ENCODE data around the gene RAB11FIP3. TPM values are rescaled to one million over a fixed set of nuclear protein-coding genes. Genes with fewer than 3 reads are reported as not detected.
"Not testable (repeated sequence)": the region's sequence is repeated elsewhere in the genome, so short reads cannot be mapped to it uniquely, and the experiment has no call there.

RAB11FIP3 gene
- polyA plus RNA-seq, 2 of the 4 experiments (the other 2 are of a cell fraction), result 6.7 to 18.0 TPM

- 85% methylated on average over 32 of the region's 33 CpGs for WGBS (ENCODE audit: missing lambda C conversion rate)
- POLR2A ChIA-PET, result interaction anchor here (0.5 to 1.0 kb wide), 2 partner anchors 18 to 1228 kb away, joined by 3 to 5 read pairs; partner anchors contain the start of genes CRAMP1, DECR2 and IFT140
- TF ChIP-seq MYC (IDR thresholded peaks at IDR 0.05; ENCODE audit: borderline replicate concordance, low read length) (no peak), JUNB (IDR thresholded peaks at IDR 0.05) (no peak), POLR2A (IDR thresholded peaks at IDR 0.05; ENCODE audit: low read length) (0 out of 2 replicates have a peak, but pooled peaks have one; percentile 7), KDM5A (IDR thresholded peaks at IDR 0.05) (no peak), NPAS2 (CRISPR knock-in tag; IDR thresholded peaks at IDR 0.05; ENCODE audit: borderline replicate concordance) (no peak)
- no peak overlapping the region for H3K4me3 ChIP-seq
- DNase-seq (ENCODE audit: low read depth in 1 of 2, low spot score in 1 of 2) (no peak), ATAC-seq (no peak), FAIRE-seq (no peak)
- CTCF ChIA-PET, result interaction anchor here (1.3 to 1.9 kb wide), 3 partner anchors 9 to 27 kb away, joined by 3 to 4 read pairs (median 4); no protein-coding TSS in a partner anchor
- H3K4me2 ChIP-seq, result no peak overlapping the region
- H3K27ac ChIP-seq, result no peak overlapping the region
- H3K4me1 ChIP-seq, result peaks cover 10% of the 10 kb centered on the region; the same call in 2 of the 3 replicates
- no peaks in the 10 kb centered on the region for H3K9me3 ChIP-seq
Observed at GRCh38 chr16:383326-384051, 42.0 kb upstream of the RAB11FIP3 start.

- no peak for ATAC-seq
- ChIA-PET POLR2A (interaction anchor here (0.6 to 1.5 kb wide), 3 partner anchors 14 to 342 kb away, joined by 5 read pairs; no protein-coding TSS in a partner anchor), CTCF (interaction anchor here (0.6 to 1.2 kb wide), 10 partner anchors 15 to 199 kb away, joined by 3 to 4 read pairs (median 3); partner anchors contain the start of gene DECR2)
- no peak overlapping the region for H3K27ac ChIP-seq
- no peak overlapping the region for H3K4me2 ChIP-seq
- H3K4me1 ChIP-seq, result peaks cover 6% of the 10 kb centered on the region; the same call in 1 of the 3 replicates
- WGBS (ENCODE audit: missing lambda C conversion rate), result 80% methylated on average over 19 of the region's 19 CpGs
- no peaks in the 10 kb centered on the region for H3K9me3 ChIP-seq
- no peak for TF ChIP-seq RNF2 (IDR thresholded peaks at IDR 0.05; ENCODE audit: borderline replicate concordance, low read depth)
- TF ChIP-seq FOSL2 (IDR thresholded peaks at IDR 0.05), result no peak
- no peak for TF ChIP-seq FOSL2 (CRISPR knock-in tag; IDR thresholded peaks at IDR 0.05)
- peak; percentile 45 to 47; a peak in 4 of 5 replicates for TF ChIP-seq RAD21 (conservative IDR thresholded peaks at IDR 0.05 in 1 of 2, IDR thresholded peaks at IDR 0.05 in 1 of 2)
- TF ChIP-seq HOXB5 (CRISPR knock-in tag; IDR thresholded peaks at IDR 0.05), result no peak
- TF ChIP-seq ZSCAN20 (CRISPR knock-in tag; IDR thresholded peaks at IDR 0.05), result no peak
- TF ChIP-seq CTCF (IDR thresholded peaks at IDR 0.05), result peak; percentile 40
- no peak for TF ChIP-seq HES2 (IDR thresholded peaks at IDR 0.05)
- H3K4me3 ChIP-seq, result no peak overlapping the region
- FAIRE-seq, result no peak
- DNase-seq (ENCODE audit: low read depth in 1 of 2, low spot score in 1 of 2), result no peak
Observed at GRCh38 chr16:386641-387156, 38.8 kb upstream of the RAB11FIP3 start.

GRCh38 chr16:387761-388666, 37.4 kb upstream of the RAB11FIP3 start:
- CTCF ChIA-PET, result not testable (repeated sequence)

GRCh38 chr16:389352-389751, 36.1 kb upstream of the RAB11FIP3 start:
- ChIA-PET POLR2A (no interaction called here), CTCF (interaction anchor here (0.6 to 1.6 kb wide), 2 partner anchors 18 to 27 kb away, joined by 3 to 7 read pairs; no protein-coding TSS in a partner anchor)
- 0 out of 3 replicates have a peak, but pooled peaks cover 2% of the 10 kb centered on the region for H3K9me3 ChIP-seq
- ATAC-seq (no peak), DNase-seq (ENCODE audit: low read depth in 1 of 2, low spot score in 1 of 2) (no peak), FAIRE-seq (no peak)
- no peak overlapping the region for H3K27ac ChIP-seq
- no peaks in the 10 kb centered on the region for H3K4me1 ChIP-seq
- H3K4me3 ChIP-seq, result no peak overlapping the region
- no peak for TF ChIP-seq POLR2A (IDR thresholded peaks at IDR 0.05; ENCODE audit: low read length)
- no peak for TF ChIP-seq FOSL2 (IDR thresholded peaks at IDR 0.05)
- TF ChIP-seq FOSL2 (CRISPR knock-in tag; IDR thresholded peaks at IDR 0.05), result no peak
- no peak for TF ChIP-seq CTCF (IDR thresholded peaks at IDR 0.05)
- no peak for TF ChIP-seq BCL3 (IDR thresholded peaks at IDR 0.05)
- TF ChIP-seq SMC3 (IDR thresholded peaks at IDR 0.05), result no peak
- TF ChIP-seq JUN (IDR thresholded peaks at IDR 0.05), result no peak
- no peak for TF ChIP-seq KDM5A (IDR thresholded peaks at IDR 0.05)
- WGBS (ENCODE audit: missing lambda C conversion rate), result 90% methylated on average over 9 of the region's 10 CpGs
- H3K4me2 ChIP-seq, result no peak overlapping the region

More at GRCh38 chr16:387761-388666, 37.4 kb upstream of the RAB11FIP3 start:
- not testable (repeated sequence) for H3K4me2 ChIP-seq; H3K4me1 ChIP-seq; DNase-seq (ENCODE audit: low read depth in 1 of 2, low spot score in 1 of 2); H3K9me3 ChIP-seq; FAIRE-seq; H3K4me3 ChIP-seq; H3K27ac ChIP-seq; ATAC-seq
- 83% methylated on average over 20 of the region's 20 CpGs for WGBS (ENCODE audit: missing lambda C conversion rate)
- POLR2A ChIA-PET, result interaction anchor here (0.7 to 1.5 kb wide), 2 partner anchors 12 to 312 kb away, joined by 4 to 5 read pairs; no protein-coding TSS in a partner anchor

Data from A549 (cell line).